Esophagus (tissue), 2 donors: ENCODE data around the gene WWOX. TPM values are rescaled to one million over a fixed set of nuclear protein-coding genes. Genes with fewer than 3 reads are reported as not detected.

Source experiments
- H3K27ac ChIP-seq, 2 donors: one replicate each; pipeline ENCODE4 v1.5.1; 2013; ENCODE audit warnings: low read depth in 2 of 2, mild to moderate bottlenecking in 2 of 2, inconsistent platforms in 1 of 2, low read length in 1 of 2, moderate library complexity in 1 of 2
- H3K27me3 ChIP-seq, 2 donors: one replicate each; pipeline ENCODE4 v1.6.1; 2013; ENCODE audit warnings: low read length in 2 of 2, control low read depth in 1 of 2, mild to moderate bottlenecking in 1 of 2; ENCODE audit not compliant: insufficient read depth in 2 of 2, control insufficient read depth in 1 of 2
- H3K36me3 ChIP-seq, 2 donors: one replicate each; pipeline ENCODE4 v1.6.1; 2013; ENCODE audit warnings: low read length in 1 of 2; ENCODE audit not compliant: control insufficient read depth in 2 of 2, insufficient read depth in 2 of 2
- H3K4me1 ChIP-seq, 2 donors: one replicate each; pipeline ENCODE4 v1.6.1; 2013; ENCODE audit warnings: low read length in 1 of 2; ENCODE audit not compliant: control insufficient read depth in 2 of 2, insufficient read depth in 2 of 2
- H3K4me3 ChIP-seq, 2 donors: one replicate each; pipeline ENCODE4 v1.5.1; 2013; ENCODE audit warnings: low read length in 2 of 2, mild to moderate bottlenecking in 2 of 2, low read depth in 1 of 2, moderate library complexity in 1 of 2
- H3K9me3 ChIP-seq, 2 donors: one replicate each; pipeline ENCODE4 v1.6.1; 2013; ENCODE audit warnings: mild to moderate bottlenecking in 2 of 2, low read depth in 1 of 2, low read length in 1 of 2, moderate library complexity in 1 of 2; ENCODE audit not compliant: control insufficient read depth in 2 of 2, insufficient read depth in 1 of 2
- WGBS, 2 donors: extraction: QIAGEN DNeasy Blood & Tissue Kit; methylation state at CpG; one replicate each; pipeline ENCODE4 v1.1.7; 2013; 5-methylcytosine and 5-hydroxymethylcytosine counted together
- polyA plus RNA-seq, 2 donors: library from polyadenylated mRNA; stranded (reverse); fragments of 200-250 nt; gene quantifications; one replicate each; pipeline ENCODE4 v1.2.3, GENCODE V29; 2013
- donor health status: healthy with polysubstance abuse.
- donor health status: Bipolar disorder and iron deficiency.

WWOX gene
- polyA plus RNA-seq, 2 donors: 6.4 to 9.1 TPM

- H3K27me3 ChIP-seq: no peaks in the 10 kb centered on the region
- H3K4me3 ChIP-seq: no peak overlapping the region
- H3K4me1 ChIP-seq: no peaks in the 10 kb centered on the region
- no peak overlapping the region for H3K27ac ChIP-seq
- WGBS, 2 donors: 88 to 91% methylated on average over 3 of the region's 3 CpGs
- H3K9me3 ChIP-seq: no peaks in the 10 kb centered on the region
- no peaks in the 10 kb centered on the region for H3K36me3 ChIP-seq
Measured at GRCh38 chr16:78890373-78890895, 791.0 kb downstream of the WWOX start.

GRCh38 chr16:78892951-78893733 lies 793.7 kb downstream of the WWOX start:
- Histone ChIP-seq H3K9me3 (no peaks in the 10 kb centered on the region), H3K36me3 (no peaks in the 10 kb centered on the region), H3K4me1 (no peaks in the 10 kb centered on the region), H3K27ac (no peak overlapping the region), H3K27me3 (no peaks in the 10 kb centered on the region), H3K4me3 (no peak overlapping the region)
- 87 to 91% methylated on average over 5 of the region's 5 CpGs for WGBS, 2 donors

GRCh38 chr16:78894886-78895285 lies 795.4 kb downstream of the WWOX start:
- H3K4me1 ChIP-seq: no peaks in the 10 kb centered on the region
- H3K36me3 ChIP-seq: no peaks in the 10 kb centered on the region
- no peak overlapping the region for H3K4me3 ChIP-seq
- no peaks in the 10 kb centered on the region for H3K27me3 ChIP-seq
- no peaks in the 10 kb centered on the region for H3K9me3 ChIP-seq
- 79 to 92% methylated on average over 10 of the region's 10 CpGs for WGBS, 2 donors
- no peak overlapping the region for H3K27ac ChIP-seq

- Histone ChIP-seq H3K27ac (no peak overlapping the region), H3K36me3 (no peaks in the 10 kb centered on the region), H3K4me3 (no peak overlapping the region), H3K27me3 (no peaks in the 10 kb centered on the region), H3K9me3 (no peaks in the 10 kb centered on the region), H3K4me1 (no peaks in the 10 kb centered on the region)
- WGBS, 2 donors: 68 to 69% methylated on average over 5 of the region's 5 CpGs
Measured at GRCh38 chr16:78895681-78896080, 796.2 kb downstream of the WWOX start.

- H3K36me3 ChIP-seq: no peaks in the 10 kb centered on the region
- no peak overlapping the region for H3K4me3 ChIP-seq
- 85 to 89% methylated on average over 9 of the region's 9 CpGs for WGBS, 2 donors
- no peaks in the 10 kb centered on the region for H3K9me3 ChIP-seq
- no peaks in the 10 kb centered on the region for H3K27me3 ChIP-seq
- H3K4me1 ChIP-seq: no peaks in the 10 kb centered on the region
- H3K27ac ChIP-seq: no peak overlapping the region
Measured at GRCh38 chr16:78896280-78896679, 796.8 kb downstream of the WWOX start.

- no peaks in the 10 kb centered on the region for H3K4me1 ChIP-seq
- 76 to 78% methylated on average over 5 of the region's 5 CpGs for WGBS, 2 donors
Measured at GRCh38 chr16:78897299-78897698, 797.8 kb downstream of the WWOX start.

GRCh38 chr16:78900044-78900811 lies 800.8 kb downstream of the WWOX start:
- Histone ChIP-seq H3K4me1 (no peaks in the 10 kb centered on the region), H3K9me3 (no peaks in the 10 kb centered on the region), H3K4me3 (no peak overlapping the region), H3K27ac (no peak overlapping the region), H3K27me3 (no peaks in the 10 kb centered on the region), H3K36me3 (no peaks in the 10 kb centered on the region)
- WGBS, 2 donors: 63 to 68% methylated on average over 6 of the region's 6 CpGs

More at GRCh38 chr16:78897299-78897698, 797.8 kb downstream of the WWOX start:
- Histone ChIP-seq H3K27me3 (no peaks in the 10 kb centered on the region), H3K36me3 (no peaks in the 10 kb centered on the region), H3K27ac (no peak overlapping the region), H3K4me3 (no peak overlapping the region), H3K9me3 (no peaks in the 10 kb centered on the region)

- Histone ChIP-seq H3K4me3 (no peak overlapping the region), H3K27ac (no peak overlapping the region), H3K27me3 (no peaks in the 10 kb centered on the region), H3K4me1 (no peaks in the 10 kb centered on the region), H3K9me3 (no peaks in the 10 kb centered on the region), H3K36me3 (no peaks in the 10 kb centered on the region)
- WGBS, 2 donors: 83 to 92% methylated on average over 4 of the region's 4 CpGs
Measured at GRCh38 chr16:78900966-78901365, 801.5 kb downstream of the WWOX start.

GRCh38 chr16:78902321-78902720 lies 802.9 kb downstream of the WWOX start:
- Histone ChIP-seq H3K4me1 (no peaks in the 10 kb centered on the region), H3K27me3 (no peaks in the 10 kb centered on the region), H3K4me3 (no peak overlapping the region), H3K36me3 (no peaks in the 10 kb centered on the region), H3K9me3 (no peaks in the 10 kb centered on the region), H3K27ac (no peak overlapping the region)
- 94 to 95% methylated on average over 13 of the region's 13 CpGs for WGBS, 2 donors
